GM06990 (cell line): ENCODE measurements around the gene ZNF280D.

Source experiments
- DNase-seq: peaks from one replicate; pipeline ENCODE4 v3.0.0-alpha.2; 2011; ENCODE audit not compliant: insufficient read length; ENCODE audit errors: extremely low read depth
- H3K27me3 ChIP-seq: replicated peaks from 2 replicates; pipeline ENCODE4 v1.6.0; 2011; ENCODE audit warnings: low read length; ENCODE audit not compliant: control insufficient read depth, insufficient read depth
- H3K36me3 ChIP-seq: 2 replicates; pipeline ENCODE4 v1.5.1; 2011; ENCODE audit warnings: low read length; ENCODE audit not compliant: control insufficient read depth, insufficient read depth
- H3K4me3 ChIP-seq: replicated peaks from 2 replicates; pipeline ENCODE4 v1.5.1; 2011; ENCODE audit warnings: low read depth, mild to moderate bottlenecking, control low read depth, low read length
- TF ChIP-seq, protein P1 (sequence below): IDR thresholded peaks from 2 replicates; pipeline ENCODE4 v1.5.1; 2011; ENCODE audit warnings: low read length, control low read depth, mild to moderate bottlenecking, inconsistent platforms; ENCODE audit not compliant: insufficient read depth, poor library complexity, severe bottlenecking

Gene ZNF280D

DNA sequence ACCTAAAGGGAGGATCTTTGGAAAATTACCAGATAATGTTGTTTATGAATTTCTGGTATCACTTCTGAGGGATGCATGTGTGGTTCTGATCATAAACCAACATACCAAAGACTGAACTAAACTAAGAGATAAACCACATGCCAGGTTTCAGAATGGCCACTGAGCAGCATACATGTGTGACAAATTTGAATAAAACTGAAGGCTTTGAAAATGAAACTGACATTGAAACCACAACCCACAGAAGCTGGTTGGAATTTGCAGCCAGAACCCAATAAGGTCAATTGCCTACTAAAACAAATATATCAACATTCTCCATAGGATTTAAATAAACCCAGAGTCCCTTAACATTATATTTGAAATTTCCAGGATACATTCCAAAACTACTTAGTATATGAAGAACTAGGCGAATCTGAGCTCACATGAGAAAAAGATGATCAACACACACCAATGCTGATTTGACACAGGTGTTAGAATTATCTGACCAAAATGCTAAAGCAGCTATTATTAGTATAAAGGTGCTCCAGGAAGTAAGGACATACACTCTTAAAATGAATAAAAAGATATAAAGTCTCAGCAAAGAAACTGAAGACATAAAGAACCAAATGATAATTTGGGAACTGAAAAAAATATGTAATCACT is 125.0 kb downstream of the ZNF280D start:
- Histone ChIP-seq H3K4me3 (no peak overlapping the region), H3K27me3 (no peaks in the 10 kb centered on the region), H3K36me3 (no peaks in the 10 kb centered on the region)
- TF ChIP-seq, protein P1, sequence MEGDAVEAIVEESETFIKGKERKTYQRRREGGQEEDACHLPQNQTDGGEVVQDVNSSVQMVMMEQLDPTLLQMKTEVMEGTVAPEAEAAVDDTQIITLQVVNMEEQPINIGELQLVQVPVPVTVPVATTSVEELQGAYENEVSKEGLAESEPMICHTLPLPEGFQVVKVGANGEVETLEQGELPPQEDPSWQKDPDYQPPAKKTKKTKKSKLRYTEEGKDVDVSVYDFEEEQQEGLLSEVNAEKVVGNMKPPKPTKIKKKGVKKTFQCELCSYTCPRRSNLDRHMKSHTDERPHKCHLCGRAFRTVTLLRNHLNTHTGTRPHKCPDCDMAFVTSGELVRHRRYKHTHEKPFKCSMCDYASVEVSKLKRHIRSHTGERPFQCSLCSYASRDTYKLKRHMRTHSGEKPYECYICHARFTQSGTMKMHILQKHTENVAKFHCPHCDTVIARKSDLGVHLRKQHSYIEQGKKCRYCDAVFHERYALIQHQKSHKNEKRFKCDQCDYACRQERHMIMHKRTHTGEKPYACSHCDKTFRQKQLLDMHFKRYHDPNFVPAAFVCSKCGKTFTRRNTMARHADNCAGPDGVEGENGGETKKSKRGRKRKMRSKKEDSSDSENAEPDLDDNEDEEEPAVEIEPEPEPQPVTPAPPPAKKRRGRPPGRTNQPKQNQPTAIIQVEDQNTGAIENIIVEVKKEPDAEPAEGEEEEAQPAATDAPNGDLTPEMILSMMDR, result no peak
- peak; percentile 44 for DNase-seq

DNA sequence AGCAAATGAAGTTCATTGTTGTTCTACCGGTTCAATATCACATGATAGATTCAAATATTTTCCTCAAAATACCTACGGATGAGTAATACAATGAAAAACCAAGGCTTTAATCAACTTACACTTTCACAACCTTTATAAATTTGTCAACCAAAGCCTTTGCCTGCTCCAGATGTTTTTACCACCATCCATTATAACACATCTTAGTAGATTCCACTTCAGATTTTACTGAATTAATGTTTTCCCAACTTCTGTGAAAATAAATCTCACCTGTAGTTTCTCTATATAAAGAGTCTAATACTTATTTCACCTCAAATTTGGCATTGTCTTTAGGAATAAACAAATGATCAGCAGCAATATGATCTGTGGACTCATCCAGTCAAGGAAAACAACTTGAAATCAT is 131.1 kb downstream of the ZNF280D start:
- TF ChIP-seq, protein P1, result no peak
- DNase-seq, result no peak
- H3K27me3 ChIP-seq, result no peaks in the 10 kb centered on the region

GRCh38 chr15:56600380-56600779 is 132.9 kb downstream of the ZNF280D start:
- TF ChIP-seq, protein P1, result no peak
- no peak for DNase-seq

More for the DNA sequence above, 131.1 kb downstream of the ZNF280D start:
- Histone ChIP-seq H3K4me3 (no peak overlapping the region), H3K36me3 (no peaks in the 10 kb centered on the region)

GRCh38 chr15:56598991-56599390 is 134.3 kb downstream of the ZNF280D start:
- TF ChIP-seq, protein P1, result no peak
- Histone ChIP-seq H3K36me3 (no peaks in the 10 kb centered on the region), H3K27me3 (no peaks in the 10 kb centered on the region), H3K4me3 (no peak overlapping the region)
- no peak for DNase-seq

More at GRCh38 chr15:56600380-56600779, 132.9 kb downstream of the ZNF280D start:
- Histone ChIP-seq H3K36me3 (no peaks in the 10 kb centered on the region), H3K4me3 (no peak overlapping the region), H3K27me3 (no peaks in the 10 kb centered on the region)

GRCh38 chr15:56587686-56588085 is 145.6 kb downstream of the ZNF280D start:
- DNase-seq, result no peak
- H3K36me3 ChIP-seq, result no peaks in the 10 kb centered on the region
- no peak overlapping the region for H3K4me3 ChIP-seq
- TF ChIP-seq, protein P1, result no peak
- H3K27me3 ChIP-seq, result no peaks in the 10 kb centered on the region

DNA sequence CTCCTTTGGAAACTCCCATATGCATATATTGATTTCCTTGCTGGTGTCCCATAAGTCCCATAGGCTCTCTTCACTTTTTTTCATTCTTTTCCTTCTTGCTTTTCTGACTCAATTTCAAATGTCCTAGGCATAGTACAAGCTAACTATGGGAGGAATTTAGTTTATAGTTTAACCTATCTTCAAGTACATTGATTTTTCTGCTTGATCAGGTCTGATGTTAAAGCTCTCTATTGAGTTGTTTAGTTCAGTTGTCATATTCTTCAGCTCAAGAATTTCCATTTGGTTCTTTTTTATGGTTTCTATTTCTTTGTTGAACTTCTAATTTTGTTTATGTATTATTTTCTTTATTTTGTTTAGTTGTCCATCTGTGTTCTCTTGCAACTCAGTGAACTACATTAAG is 147.1 kb downstream of the ZNF280D start:
- H3K4me3 ChIP-seq, result no peak overlapping the region
- no peak for DNase-seq
- H3K27me3 ChIP-seq, result no peaks in the 10 kb centered on the region
- TF ChIP-seq, protein P1, result no peak
- no peaks in the 10 kb centered on the region for H3K36me3 ChIP-seq
